Measurements from ENCODE around the gene EZH2.

- no peak for TF ChIP-seq CTCF (IDR thresholded peaks at IDR 0.05; ENCODE audit: borderline replicate concordance, extremely low read depth, low read length, poor library complexity, severe bottlenecking)
- no peak for TF ChIP-seq EZH2 (IDR thresholded peaks at IDR 0.05; ENCODE audit: borderline replicate concordance, low read depth, low read length, severe bottlenecking)
These were observed 14.9 kb upstream of the EZH2 start for GRCh38 chr7:148898845-148899484.

Data from DND-41 (cell line).